K562 (cell line): Measurements from ENCODE around the gene ANKRD49. TPM values are rescaled to one million over a fixed set of nuclear protein-coding genes. Genes with fewer than 3 reads are reported as not detected.

Source experiments
- AFF4 ChIP-seq: sonication (generic); formaldehyde crosslinking; IDR thresholded peaks from 2 replicates; pipeline ENCODE4 v1.8.0; 2023; ENCODE audit warnings: mild to moderate bottlenecking, missing genetic modification reagents
- CBX8 ChIP-seq: fragments of 200-600 bp; sonication (generic); IDR thresholded peaks from 2 replicates; pipeline ENCODE4 v1.6.1; 2012; ENCODE audit warnings: borderline replicate concordance, mixed run types, low read depth, mild to moderate bottlenecking, moderate library complexity, mixed read lengths, low read length, control low read depth, inconsistent platforms; ENCODE audit not compliant: poor library complexity, severe bottlenecking; ENCODE audit errors: extremely low read depth
- ESRRA ChIP-seq: fragments of 450-650 bp; IDR thresholded peaks from 2 replicates; pipeline ENCODE4 v1.6.1; 2014; ENCODE audit warnings: low read depth, mild to moderate bottlenecking, moderate library complexity, borderline replicate concordance
- MGA ChIP-seq: fragments of 450-650 bp; IDR thresholded peaks from 2 replicates; pipeline ENCODE4 v1.6.1; 2016; ENCODE audit warnings: mild to moderate bottlenecking, moderate library complexity
- SNIP1 ChIP-seq: fragments of 450-650 bp; IDR thresholded peaks from 2 replicates; pipeline ENCODE4 v1.7.1; 2017; ENCODE audit warnings: low read depth, mild to moderate bottlenecking
- SRSF1 ChIP-seq: fragments of 200-400 bp; formaldehyde crosslinking; IDR thresholded peaks from 2 replicates; pipeline ENCODE4 v1.6.1; 2017; ENCODE audit warnings: mild to moderate bottlenecking, low read depth, low read length, moderate library complexity
- TCFL5 ChIP-seq: fragments of 250-450 bp; sonication (Bioruptor Pico); conservative IDR thresholded peaks from 2 replicates; pipeline ENCODE4 v1.6.1; 2021; ENCODE audit warnings: mild to moderate bottlenecking, moderate library complexity, matching md5 sums
- ZNF444 ChIP-seq: fragments of 250-450 bp; sonication (Bioruptor Pico); IDR thresholded peaks from 2 replicates; pipeline ENCODE4 v1.4.0; 2020; ENCODE audit warnings: mild to moderate bottlenecking, moderate library complexity
- polyA plus RNA-seq, 8 experiments: library from polyadenylated mRNA; depleted of rRNA in 4 of 8; stranded (reverse) in 5 of 8; unstranded in 3 of 8; fragments of >200 nt; fragmentation: Nextera tagmentation in 2 of 8; fragmentation: Illumina TruSeq in 1 of 8; extraction: Ambion mirVana in 2 of 8; extraction: Trizol in 1 of 8; gene quantifications; 2 replicates each; pipeline versions ENCODE4 v1.2.1 to v1.2.3, GENCODE V29; 2011 to 2014; ENCODE audit warnings: inconsistent platforms in 1 of 8, missing spikeins in 1 of 8
- total RNA-seq, 7 experiments: library from RNA; depleted of rRNA in 6 of 7; stranded (reverse); fragments of >200 nt in 6 of 7; fragmentation: Illumina TruSeq in 2 of 7; extraction: Trizol in 2 of 7; gene quantifications; 2 replicates each; pipeline versions ENCODE4 v1.2.1 to v1.2.3, GENCODE V29; 2011 to 2021; ENCODE audit warnings: low replicate concordance in 1 of 7
- TF ChIP-seq, protein P1 (sequence below): fragments of 450-650 bp; IDR thresholded peaks from 2 replicates; pipeline ENCODE4 v1.6.1; 2016; ENCODE audit warnings: antibody characterized with exemption

ANKRD49 gene
- total and polyA plus RNA-seq, 9 of the 15 experiments (the other 6 are each of a cell fraction or from before 2014, with no cell fraction given) = 13.4 to 43.5 (median 30.6) TPM

GRCh38 chr11:94493281-94494125 lies at the start of gene ANKRD49, which contains the start of gene MRE11 (continued):
- no peak for TF ChIP-seq SNIP1
- TF ChIP-seq, protein P1, sequence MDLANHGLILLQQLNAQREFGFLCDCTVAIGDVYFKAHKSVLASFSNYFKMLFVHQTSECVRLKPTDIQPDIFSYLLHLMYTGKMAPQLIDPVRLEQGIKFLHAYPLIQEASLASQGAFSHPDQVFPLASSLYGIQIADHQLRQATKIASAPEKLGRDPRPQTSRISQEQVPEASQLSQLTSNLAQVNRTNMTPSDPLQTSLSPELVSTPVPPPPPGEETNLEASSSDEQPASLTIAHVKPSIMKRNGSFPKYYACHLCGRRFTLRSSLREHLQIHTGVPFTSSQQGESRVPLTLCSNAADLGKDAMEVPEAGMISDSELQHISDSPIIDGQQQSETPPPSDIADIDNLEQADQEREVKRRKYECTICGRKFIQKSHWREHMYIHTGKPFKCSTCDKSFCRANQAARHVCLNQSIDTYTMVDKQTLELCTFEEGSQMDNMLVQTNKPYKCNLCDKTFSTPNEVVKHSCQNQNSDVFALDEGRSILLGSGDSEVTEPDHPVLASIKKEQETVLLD = no peak
- no peak for TF ChIP-seq SRSF1
- TF ChIP-seq ESRRA = no peak
- TF ChIP-seq MGA = peak; percentile 60
- no peak for TF ChIP-seq CBX8
- no peak for TF ChIP-seq TCFL5 (CRISPR knock-in tag)
- TF ChIP-seq ZNF444 (CRISPR knock-in tag) = no peak
- no peak for TF ChIP-seq AFF4 (CRISPR knock-in tag)
